ENCODE results near the gene ALG9.

GRCh38 chr11:111766834-111767142 lies 104.6 kb downstream of the ALG9 start:
- TF ChIP-seq, protein P1, sequence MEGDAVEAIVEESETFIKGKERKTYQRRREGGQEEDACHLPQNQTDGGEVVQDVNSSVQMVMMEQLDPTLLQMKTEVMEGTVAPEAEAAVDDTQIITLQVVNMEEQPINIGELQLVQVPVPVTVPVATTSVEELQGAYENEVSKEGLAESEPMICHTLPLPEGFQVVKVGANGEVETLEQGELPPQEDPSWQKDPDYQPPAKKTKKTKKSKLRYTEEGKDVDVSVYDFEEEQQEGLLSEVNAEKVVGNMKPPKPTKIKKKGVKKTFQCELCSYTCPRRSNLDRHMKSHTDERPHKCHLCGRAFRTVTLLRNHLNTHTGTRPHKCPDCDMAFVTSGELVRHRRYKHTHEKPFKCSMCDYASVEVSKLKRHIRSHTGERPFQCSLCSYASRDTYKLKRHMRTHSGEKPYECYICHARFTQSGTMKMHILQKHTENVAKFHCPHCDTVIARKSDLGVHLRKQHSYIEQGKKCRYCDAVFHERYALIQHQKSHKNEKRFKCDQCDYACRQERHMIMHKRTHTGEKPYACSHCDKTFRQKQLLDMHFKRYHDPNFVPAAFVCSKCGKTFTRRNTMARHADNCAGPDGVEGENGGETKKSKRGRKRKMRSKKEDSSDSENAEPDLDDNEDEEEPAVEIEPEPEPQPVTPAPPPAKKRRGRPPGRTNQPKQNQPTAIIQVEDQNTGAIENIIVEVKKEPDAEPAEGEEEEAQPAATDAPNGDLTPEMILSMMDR (conservative IDR thresholded peaks at IDR 0.05) = no peak
- TF ChIP-seq EZH2 (IDR thresholded peaks at IDR 0.05; ENCODE audit: low read depth) = no peak
